ENCODE results near the gene PAPOLB. TPM values are rescaled to one million over a fixed set of nuclear protein-coding genes. Genes with fewer than 3 reads are reported as not detected.

The PAPOLB gene
- polyA plus RNA-seq, 1 donor, result 0.04 TPM

GRCh38 chr7:4841007-4841784 is 20.6 kb downstream of the PAPOLB start:
- DNase-seq, result no peak

DNA sequence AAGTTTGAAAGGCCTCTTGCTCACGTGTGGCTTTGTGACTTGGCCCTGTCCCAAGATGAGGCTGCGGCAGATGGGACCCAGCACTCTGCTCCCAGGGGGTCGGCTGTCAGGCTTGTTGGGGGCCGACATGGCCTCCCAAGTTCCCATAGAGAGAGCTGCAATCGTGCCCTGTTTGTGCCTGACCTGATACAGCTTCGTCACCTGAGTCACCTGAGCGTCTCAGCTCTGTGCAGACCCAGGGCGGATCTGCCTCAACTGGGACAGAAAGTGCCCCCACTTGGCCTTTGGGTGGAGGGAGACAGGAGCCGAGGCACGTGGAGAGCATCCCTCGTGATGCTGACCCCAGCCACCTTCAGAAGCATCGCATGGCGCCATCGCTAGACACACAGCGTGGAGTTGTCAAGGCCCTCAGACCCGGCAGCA is 21.7 kb downstream of the PAPOLB start:
- no peak for DNase-seq

DNA sequence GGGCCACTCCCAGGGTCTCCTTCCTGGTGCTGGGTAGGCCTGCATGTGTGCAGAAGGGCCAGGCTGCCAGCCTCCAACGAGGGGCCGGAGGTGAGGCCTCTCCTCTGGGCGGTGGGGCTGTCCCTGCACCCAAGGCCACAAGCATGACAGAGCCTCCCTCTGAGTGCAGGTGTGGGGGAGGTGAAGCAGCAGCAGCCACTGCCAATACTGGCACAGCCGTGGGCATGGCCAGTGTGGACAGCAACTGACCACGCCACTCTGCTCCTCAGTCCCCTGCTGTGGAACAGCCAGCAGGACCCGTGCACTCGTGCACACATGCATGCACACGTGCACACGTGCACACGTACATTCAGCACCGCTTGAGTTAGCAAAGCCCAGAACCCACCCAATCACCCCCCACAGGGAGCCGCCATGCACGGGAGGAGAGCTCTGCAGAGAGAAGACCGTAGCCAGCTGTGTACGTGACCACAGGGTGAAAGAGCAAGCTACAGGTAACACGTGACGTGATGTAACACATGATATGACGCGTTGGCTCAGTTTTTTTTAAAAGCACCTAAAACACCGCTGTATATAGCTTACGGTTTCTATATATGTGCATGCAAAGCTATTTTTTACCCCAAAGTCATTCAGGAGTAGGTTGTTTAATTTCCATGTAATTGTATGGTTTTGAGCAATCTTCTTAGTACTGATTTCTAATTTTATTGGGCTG is 23.1 kb downstream of the PAPOLB start:
- DNase-seq, result no peak

DNA sequence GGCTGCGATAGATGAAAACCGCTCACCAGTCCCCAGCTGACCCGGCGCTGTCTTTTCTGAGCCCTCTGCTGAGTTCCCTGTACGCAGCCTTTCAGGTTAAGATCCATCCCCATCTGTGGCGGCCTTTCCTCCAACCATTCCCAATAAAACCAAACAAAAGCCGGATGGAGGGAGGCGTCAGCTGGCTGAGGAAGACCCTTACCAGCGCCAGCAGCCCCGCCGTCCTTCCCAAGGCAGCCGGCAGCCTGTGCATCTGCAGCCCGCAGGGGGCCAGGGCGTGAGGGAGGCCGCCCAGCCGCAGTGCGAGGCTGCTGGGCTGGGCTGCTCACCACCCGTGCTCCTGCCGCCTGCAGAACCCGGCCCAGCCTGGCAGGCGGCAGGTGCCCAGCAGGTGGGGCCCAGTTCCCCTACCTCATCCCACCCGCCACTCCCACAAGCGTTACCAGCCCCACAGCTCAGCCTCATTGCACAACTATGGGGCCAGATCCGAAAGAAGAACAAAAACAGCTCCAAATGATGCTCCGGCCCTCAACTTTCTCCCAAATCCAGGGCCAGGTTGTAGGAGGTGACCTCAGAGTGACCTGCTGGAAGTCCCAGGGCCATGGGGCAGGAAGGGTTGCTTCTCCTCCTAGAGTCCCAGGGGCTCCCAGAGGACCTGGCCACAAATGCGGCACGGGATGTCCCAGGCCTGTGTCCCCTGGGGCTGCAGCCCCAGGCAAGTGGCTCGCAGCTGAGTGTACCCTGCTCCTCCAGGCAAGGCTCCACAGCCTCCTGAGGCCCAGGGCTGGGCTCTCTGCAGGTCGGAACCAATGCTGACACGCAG is 23.8 kb downstream of the PAPOLB start:
- no peak for DNase-seq

DNA sequence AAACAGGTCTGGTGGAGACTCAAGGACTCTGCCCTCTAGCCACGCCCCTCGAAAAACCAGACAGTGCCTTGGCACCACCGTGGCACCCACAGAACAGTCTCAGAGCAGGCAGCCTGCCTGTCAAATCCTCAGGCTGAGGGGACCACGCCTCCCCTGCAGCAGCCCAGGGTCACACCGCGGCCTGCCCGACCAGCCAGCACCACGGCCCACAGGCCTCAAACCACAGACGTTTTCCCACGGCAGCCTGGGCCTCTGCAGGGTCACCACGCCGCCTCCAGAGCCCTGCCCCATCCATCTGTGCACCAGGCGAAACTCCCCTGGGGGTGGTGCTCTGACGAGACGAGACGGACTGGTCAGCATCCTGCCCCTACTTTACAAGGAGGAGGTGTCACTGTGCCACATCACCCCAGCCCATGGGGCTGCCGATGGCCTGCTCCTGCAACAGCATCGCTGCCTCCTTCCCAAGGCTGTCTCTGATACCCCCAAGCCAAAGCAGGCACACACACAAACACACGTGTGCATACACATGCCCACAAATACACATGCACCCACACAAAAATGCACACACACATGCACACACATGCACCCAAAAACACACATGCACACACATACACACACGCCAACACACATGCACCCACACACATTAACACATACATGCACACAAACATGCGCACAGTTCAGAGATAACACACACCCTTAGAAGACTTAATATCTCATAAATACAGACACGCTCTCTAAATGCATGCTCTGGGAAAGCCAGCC is 24.6 kb downstream of the PAPOLB start:
- DNase-seq, result no peak

GRCh38 chr7:4836206-4836661 is 25.6 kb downstream of the PAPOLB start:
- DNase-seq, result no peak

- no peak for DNase-seq
These were observed 26.2 kb downstream of the PAPOLB start for GRCh38 chr7:4835398-4836205.

GRCh38 chr7:4834601-4835397 is 27.0 kb downstream of the PAPOLB start:
- no peak for DNase-seq

- no peak for DNase-seq
These were observed 27.9 kb downstream of the PAPOLB start for GRCh38 chr7:4833691-4834600.

DNA sequence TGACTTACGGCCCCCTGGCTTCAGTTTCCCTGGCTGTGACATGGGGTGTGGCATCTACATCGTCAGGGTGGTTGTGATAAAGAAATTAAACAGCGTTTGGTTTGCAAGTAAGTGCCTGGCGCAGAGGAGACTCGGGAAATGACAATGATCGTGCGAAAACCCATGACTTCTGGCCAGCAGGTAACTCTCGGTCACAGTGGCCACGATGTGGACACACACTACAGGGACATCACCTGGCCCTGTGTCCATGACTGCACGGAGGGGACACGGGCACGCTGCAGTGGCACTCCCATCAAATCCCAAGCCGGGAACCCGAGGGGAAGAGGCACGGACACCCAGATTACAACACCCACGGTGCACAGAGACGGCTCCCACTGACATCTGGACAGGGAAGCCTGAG is 28.7 kb downstream of the PAPOLB start:
- DNase-seq, result no peak

GRCh38 chr7:4832711-4833110 is 29.1 kb downstream of the PAPOLB start:
- no peak for DNase-seq

DNA sequence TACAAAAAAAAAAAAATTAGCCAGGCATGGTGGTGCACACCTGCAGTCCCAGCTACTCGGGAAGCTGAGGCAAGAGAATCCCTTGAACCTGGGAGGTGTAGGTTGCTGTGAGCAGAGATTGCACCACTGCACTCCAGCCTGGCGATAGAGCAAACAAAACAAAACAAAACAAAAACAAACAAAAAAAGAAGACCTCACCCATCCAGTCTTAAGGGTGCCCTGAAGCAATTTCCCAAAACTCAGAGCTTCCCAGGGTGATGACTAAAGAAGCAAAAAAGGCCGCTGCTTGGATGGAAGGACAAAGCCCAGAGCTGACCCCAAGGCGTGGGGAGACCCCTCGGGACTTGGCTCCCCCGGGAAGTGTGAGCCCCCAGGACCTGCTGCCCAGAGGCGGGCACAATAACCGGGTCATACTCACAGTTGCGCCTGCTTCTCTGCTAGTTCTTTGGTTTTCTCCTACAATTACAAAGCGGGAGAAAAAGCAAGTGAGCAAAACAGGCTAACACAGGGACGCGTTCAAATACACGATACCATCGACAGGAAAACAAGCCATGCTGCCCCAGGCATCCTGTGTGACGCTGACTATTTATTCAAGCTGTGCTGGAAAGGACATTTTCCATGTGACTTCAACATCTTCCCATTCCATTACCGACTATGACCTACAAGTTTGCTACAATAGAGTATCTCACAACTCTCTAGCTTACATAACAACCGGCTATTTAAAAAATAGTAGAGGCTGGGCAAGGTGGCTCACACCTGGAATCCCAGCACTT is 29.9 kb downstream of the PAPOLB start:
- no peak for DNase-seq

DNA sequence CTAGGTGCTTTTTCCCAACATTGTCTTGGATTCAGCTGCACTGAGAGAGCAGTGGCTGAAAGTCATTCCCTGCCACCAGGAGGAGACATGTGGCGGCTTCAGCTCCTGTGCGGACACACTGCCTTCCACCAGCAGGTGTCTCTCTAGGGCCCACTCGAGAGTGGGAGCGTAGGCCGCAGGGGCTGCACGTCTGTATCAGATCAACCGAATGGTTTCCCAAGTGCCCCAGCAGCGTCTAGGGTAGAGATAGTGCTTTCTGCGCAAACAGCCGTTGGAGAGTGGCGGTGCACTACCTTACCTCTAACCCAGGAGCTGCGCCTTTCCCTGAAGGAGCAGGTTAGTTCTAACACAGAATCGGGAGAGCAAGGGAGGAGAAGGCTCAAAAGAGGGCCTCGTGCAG is 31.7 kb downstream of the PAPOLB start:
- peak; percentile 60 for DNase-seq

GRCh38 chr7:4828720-4829383 is 33.0 kb downstream of the PAPOLB start:
- DNase-seq, result no peak

DNA sequence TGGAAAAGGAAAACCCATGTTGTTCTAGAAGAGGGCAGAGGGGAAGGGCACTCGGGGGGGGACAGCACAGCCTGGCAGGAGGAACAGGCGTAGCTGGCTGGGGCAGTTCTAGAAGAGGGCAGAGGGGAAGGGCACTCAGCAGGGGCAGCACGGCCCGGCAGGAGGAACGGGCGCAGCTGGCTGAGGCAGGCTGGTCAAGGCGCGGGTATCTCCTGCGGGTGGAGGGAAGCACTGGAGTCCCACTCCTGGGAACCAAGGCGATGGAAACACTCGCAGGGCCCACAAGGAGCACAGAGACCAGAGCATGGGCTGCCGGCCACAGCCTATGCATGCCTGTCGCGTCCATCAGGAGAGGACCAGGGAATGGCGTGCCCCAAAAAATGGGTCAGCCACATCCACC is 36.7 kb downstream of the PAPOLB start:
- no peak for DNase-seq

DNA sequence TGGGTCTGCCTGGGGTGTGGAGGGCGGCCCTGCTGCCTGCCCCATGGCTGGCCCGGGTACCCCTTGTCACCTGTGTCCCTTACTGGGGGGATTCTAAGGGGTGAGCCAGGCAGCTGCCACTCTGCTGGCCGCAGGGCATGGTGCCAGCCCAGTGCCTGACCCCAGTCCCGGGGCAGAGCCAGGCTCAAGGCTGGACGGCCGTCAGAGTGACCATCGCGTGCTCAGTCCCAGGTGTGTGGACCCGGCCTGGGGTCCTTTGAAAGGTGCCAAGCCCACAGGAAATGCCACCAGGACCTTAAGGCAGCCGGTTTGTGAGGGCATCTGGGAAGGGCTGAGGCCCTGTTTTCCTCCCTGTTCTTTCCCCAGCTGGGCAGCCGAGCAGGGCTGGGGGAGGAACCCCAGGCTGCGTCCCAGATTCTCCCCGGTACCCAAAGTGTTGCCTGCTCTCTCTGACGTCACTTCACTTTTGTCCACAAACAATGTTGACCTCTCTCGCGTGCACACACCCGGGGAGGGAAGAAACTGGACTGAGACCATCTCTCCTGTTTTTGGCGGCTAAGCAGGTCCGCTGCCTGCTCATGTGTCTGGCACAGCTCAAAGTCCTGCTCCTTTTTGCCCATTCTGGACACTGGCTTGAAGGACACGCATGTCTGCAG is 37.6 kb downstream of the PAPOLB start:
- no peak for DNase-seq

DNA sequence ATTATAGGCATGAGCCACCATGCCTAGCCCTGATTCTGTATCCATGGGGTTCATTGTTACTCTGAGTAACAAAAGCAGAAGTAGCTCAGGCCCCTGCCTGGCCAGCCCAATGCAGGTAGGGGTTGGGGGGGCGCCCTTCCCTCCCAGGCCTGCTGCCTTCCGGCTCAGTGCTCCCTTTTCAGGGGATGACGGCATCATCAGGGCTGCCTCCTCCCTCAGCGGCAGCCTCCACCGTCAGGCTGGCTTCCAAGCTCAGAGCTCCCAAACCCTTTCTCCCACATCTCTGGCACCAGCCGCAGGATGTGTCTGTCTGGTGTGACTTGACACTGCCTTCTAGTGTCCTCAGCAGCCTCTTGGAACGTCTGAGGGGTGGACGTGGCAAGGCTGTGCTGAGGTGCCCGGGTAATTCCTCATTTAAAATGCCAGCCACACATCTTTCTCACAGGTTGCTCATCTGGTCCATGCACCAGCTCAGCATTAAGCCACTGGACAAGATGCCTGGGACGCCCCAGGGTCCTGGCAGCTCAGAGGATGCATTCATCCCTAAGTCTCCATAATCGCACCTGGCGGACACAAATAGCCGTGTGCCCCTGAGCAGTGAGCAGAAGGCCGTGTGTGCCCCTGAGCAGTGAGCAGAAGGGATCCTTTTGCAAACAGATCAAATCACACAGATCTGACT is 38.2 kb downstream of the PAPOLB start:
- no peak for DNase-seq
